ENCODE data around the gene LCN12.
"Not testable (repeated sequence)": the region's sequence is repeated elsewhere in the genome, so short reads cannot be mapped to it uniquely, and the experiment has no call there.

Gene LCN12

DNA sequence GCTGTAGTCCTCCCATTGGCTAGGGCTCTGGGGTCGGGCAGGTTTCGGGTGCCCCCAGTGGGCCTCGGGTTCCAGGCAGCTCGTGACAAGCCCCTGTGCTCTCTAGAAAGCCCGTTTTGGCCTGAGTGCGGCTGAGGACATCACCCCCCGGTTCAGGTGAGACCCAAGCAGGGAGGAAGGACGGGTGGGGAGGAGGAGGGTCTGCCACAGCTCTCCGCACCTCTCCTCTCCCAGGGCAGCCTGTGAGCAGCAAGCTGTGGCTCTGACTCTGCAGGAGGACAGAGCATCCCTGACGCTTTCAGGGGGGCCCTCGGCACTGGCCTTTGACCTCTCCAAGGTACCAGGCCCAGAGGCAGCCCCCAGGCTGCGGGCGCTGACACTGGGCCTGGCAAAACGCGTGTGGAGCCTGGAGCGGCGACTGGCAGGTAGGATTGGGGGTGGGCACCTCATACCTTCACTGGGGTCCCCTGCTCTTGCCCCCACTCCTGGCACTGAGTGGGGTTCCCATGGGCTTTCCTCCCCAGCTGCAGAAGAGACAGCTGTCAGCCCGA, 40.8 kb downstream of the LCN12 start:
- no peak for DNase-seq

GRCh38 chr9:136994180-136994887, 42.3 kb downstream of the LCN12 start:
- DNase-seq: no peak

DNA sequence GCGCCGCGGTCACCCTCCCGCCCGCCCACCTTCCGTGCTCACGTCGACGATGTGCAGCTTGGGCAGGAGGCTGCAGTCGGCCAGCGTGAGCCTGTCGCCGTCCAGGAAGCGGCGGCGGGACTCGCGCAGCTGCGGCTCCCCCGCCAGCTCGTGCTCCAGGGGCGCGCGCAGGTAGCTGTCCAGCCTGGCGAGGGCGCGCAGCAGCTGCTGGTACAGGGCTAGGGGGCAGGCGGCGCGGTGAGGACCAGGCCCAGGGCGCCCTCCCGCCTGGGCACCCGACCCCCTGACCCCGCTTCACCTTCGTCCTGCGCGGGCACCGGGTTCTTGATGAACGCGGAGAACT, 42.8 kb downstream of the LCN12 start:
- DNase-seq: no peak

DNA sequence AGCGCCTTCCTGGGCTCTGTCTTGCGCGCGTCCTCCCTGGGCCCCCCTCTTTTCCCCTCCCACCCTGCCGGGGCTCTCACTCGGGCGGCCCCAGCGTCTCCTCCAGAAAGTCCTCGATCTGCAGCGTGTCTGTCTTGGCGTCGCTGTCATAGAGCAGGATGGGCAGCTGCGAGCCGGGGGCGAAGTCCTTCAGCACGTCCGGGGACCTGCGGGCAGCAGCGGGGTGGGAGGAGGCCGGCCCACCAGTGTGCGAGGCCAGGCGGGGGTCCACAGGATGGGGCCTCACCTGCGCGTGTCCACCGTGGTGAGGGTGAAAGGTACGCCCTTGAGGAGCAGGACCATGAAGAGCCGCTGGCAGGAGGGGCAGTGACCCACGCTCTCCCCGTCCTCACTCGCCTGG, 43.3 kb downstream of the LCN12 start:
- no peak for DNase-seq

DNA sequence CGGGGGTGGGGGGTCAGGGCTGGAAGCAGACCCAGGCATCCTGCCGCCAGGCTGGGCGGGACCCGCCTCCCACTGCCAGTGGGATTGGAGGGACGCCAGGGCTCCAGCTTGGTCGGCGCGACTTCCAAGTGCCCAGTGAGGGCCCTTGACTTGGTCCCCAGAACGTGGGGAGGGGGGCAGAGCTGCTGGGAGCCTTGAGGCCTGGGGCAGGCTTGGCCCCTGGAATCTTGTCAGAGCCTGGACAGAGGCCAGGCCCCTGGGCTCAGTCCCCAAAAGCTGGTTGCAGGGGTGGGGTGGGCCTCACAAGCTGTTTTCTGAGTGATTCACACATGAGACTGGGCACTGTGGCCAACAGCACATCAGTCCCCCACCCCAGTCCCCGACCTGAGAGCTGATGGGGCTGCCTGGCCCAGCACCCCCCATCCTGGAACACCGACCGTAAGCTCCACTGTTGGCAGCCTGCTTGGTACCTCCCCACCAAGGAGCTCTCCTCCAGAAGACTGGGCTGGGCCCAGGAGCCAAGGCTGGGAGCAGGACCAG, 43.8 kb downstream of the LCN12 start:
- no peak for DNase-seq

DNA sequence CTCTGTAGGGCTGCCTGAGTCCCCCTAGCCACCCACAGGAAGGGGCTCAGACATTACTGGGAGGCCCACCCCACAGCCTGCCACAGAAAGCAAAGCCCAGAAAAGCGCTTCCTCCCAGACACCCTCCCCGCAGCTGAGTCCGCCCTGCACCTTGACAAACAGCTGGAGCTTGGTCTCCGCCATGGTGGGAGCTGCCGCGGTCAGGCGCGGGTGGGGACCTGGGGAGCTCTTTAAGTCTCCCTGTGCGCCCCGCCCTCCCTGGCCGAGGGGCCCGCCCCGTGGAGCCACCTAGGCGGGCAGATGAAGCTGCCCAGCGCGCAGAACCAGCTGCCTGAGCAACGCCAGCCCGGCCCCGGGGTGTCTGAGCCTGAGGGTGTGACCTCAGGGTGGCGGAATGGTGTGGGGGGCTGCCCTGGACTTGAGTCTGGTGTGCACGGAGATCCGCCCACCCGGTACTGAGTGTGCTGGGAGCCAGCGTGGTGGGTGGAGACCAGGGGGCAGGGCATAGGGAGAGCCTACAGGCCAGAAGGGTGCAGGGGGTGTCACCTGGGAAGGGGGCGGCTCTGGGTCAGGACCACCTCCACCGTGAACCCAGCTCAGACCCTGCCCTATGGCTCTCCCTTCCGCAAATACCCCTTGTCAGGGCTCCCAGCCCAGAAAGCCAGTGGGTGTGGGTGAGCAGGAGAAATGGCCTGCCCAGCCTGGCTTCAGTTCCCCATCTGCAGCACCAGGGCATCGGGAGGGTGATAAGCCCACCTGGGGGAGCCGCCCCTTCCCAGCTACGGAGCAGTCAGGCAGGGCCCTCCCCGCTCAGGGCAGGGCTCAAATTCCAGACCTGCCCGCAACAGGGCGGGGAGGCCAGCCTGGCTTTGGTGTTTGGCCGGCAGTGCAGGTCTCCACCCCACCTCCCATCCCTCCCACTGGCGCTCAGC, 44.6 kb downstream of the LCN12 start, which contains the start of gene CLIC3:
Gene CLIC3 (minus strand): TSS at position 208 of the 932 bp plus-strand sequence. CDS start 25 bp downstream, at position 183.
- DNase-seq: no peak

DNA sequence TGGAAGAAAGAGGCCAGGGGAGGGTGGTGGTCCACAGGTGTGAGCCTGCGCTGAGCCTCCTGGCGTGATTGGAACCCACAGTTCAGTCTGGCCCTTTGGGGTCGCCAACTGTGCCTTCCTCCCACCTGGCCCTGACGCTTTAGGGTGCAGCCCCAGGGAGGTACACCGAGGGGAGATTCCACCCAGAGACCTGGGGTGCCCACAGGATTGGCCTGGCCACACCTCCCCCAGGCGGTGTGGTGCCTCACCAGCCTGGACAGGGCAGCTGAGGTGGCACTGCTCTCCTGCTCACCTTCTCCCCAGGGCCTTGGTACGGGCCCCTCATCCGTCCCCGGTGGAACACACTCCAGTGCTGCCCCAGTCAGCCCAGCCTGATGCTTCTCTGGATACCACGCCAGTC, 45.3 kb downstream of the LCN12 start:
- no peak for DNase-seq

GRCh38 chr9:136997830-136998234, 45.8 kb downstream of the LCN12 start:
- DNase-seq: no peak

DNA sequence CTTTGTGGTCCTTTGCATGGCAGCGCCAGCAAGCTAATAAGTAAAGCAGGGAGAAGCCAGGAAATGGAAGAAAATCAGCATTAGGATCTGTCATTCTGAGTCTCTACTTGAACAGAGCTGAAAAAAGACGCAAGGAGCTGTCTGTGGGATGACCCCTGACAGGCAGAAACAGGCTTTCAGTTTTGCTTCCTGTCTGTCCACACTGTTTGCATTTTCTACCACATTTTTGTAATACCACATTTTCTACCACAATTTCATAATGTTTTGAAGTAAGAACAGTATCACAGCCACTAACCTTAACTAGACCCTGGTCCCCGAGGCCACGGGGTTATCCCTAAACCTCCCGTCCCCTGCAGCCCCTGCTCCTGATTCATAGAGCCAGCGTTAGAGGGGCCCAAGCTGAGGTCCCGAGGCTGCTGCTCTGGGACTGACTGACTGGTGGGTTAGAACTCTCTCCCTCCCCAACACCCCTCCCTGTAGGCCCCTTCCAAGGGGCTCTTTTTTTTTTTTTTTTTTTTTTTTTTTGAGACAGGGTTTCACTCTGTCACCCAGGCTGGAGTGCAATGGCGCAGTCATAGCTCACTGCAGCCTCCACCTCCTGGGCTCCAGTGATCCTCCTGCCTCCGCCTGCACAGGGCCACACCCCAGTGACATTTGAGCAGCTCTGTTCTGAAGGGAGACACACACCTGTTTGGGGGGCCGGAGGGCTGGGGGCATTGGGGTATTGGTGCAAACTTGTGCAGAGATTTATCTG, 48.3 kb downstream of the LCN12 start:
- DNase-seq: no peak

DNA sequence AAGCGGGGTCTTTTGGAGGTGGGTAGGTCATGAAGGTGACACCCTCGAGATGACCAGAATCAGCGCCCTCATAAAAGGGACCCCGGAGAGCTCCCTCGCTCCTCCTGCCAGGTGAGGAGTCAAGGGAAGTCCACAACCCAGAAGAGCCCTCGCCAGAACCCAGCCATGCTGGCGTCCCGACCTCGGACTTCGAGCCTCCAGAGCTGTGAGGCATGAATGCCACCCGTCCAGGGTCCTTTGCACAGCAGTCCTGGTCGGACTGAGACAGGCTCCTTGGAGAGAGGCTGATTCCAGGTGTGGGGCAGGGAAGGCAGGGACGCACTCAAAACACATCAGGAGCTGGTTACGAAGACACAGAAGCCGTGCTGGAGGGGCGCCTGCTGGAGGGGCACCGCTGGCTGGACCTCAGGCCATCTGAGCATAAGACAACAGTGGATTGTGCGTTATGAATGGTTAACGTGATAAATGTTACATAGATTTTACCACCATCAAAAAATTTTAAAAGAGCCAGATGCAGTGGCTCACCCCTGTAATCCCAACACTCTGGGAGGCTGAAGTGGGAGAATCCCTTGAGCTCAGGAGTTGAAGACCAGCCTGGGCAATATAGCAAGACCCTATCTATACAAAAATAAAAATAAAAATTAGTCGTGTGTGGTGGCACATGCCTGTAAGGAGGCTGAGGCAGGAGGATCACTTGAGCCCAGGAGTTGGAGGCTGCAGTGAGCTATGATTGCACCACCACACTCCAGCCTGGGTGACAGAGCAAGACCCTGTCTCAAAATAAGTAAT, 50.0 kb downstream of the LCN12 start:
- no peak for DNase-seq

DNA sequence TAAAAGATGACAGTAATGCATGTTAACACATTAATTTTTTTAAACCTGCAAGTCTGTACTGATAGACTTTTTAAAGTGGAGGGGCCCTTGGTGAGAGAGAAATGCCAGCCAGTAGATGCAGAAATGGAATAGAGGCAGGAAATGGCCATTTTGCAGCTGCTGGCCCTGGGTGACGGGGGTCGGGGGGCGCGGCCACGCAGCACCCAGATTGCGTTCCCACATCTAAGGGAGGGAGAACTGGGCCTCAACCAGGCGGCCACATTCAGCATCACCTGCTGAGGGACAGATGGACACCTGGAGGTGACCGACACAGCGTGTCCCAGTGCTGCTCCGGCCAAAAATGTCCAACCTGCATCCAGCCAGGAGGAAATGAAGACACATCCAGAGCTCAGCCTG, 50.6 kb downstream of the LCN12 start:
- DNase-seq: no peak

DNA sequence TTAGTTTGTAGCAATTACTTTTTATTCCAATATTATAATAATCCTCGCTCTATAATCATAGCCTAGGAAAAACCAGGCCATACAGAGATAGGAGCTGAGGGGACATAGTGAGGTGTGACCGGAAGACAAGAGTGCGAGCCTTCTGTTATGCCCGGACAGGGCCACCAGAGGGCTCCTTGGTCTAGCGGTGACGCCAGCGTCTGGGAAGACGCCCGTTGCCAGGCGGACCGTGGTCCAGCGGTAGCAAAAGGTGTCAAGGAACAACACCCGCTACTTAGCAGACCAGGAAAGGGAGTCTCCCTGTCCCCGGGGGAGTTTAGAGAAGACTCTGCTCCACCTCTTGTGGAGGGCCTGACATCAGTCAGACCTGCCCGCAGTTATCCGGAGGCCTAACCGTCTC, 52.2 kb downstream of the LCN12 start:
- DNase-seq: not testable (repeated sequence)

All from NCI-H2227 treated with DMSO at 0.1 percent for 48 hours (cell line).